ENCODE measurements around the gene LEFTY2.

LEFTY2 gene

GRCh38 chr1:225961659-225962439 is 20.8 kb upstream of the LEFTY2 start:
- Histone ChIP-seq H3K4me3 (ENCODE audit: low read length, poor library complexity, severe bottlenecking) (no peak overlapping the region), H4K20me1 (ENCODE audit: insufficient read depth, low read length, poor library complexity, severe bottlenecking) (no peaks in the 10 kb centered on the region), H3K4me2 (ENCODE audit: low read depth, low read length, poor library complexity, severe bottlenecking) (no peak overlapping the region), H3K27me3 (ENCODE audit: insufficient read depth, low read length, poor library complexity, severe bottlenecking) (no peaks in the 10 kb centered on the region), H3K79me2 (ENCODE audit: insufficient read depth, low read length) (no peaks in the 10 kb centered on the region), H2AFZ (ENCODE audit: low read length) (peak overlapping the region; percentile 41; the same call in 1 of the 2 replicates), H3K9me3 (ENCODE audit: insufficient read depth, low read depth, low read length) (no peaks in the 10 kb centered on the region), H3K36me3 (ENCODE audit: insufficient read depth, low read length) (no peaks in the 10 kb centered on the region), H3F3A (ENCODE audit: low read depth) (no peaks in the 10 kb centered on the region), H3K4me1 (ENCODE audit: insufficient read depth, low read length, poor library complexity, severe bottlenecking) (no peaks in the 10 kb centered on the region), H3K9ac (ENCODE audit: low read depth, low read length, poor library complexity, severe bottlenecking) (no peak overlapping the region), H3K9me2 (replicated peaks; ENCODE audit: low read depth, low read length) (no peaks in the 10 kb centered on the region)
- TF ChIP-seq EZH2phosphoT487 (IDR thresholded peaks at IDR 0.05; ENCODE audit: borderline replicate concordance) (no peak), CTCF (conservative IDR thresholded peaks at IDR 0.05; ENCODE audit: low read length) (no peak)

- no peaks in the 10 kb centered on the region for H3F3A ChIP-seq (ENCODE audit: low read depth)
- H3K4me1 ChIP-seq (ENCODE audit: insufficient read depth, low read length, poor library complexity, severe bottlenecking) = no peaks in the 10 kb centered on the region
- no peak overlapping the region for H3K9ac ChIP-seq (ENCODE audit: low read depth, low read length, poor library complexity, severe bottlenecking)
- H3K4me2 ChIP-seq (ENCODE audit: low read depth, low read length, poor library complexity, severe bottlenecking) = no peak overlapping the region
- H4K20me1 ChIP-seq (ENCODE audit: insufficient read depth, low read length, poor library complexity, severe bottlenecking) = no peaks in the 10 kb centered on the region
- no peaks in the 10 kb centered on the region for H3K36me3 ChIP-seq (ENCODE audit: insufficient read depth, low read length)
- H3K4me3 ChIP-seq (ENCODE audit: low read length, poor library complexity, severe bottlenecking) = no peak overlapping the region
- H3K9me2 ChIP-seq (replicated peaks; ENCODE audit: low read depth, low read length) = no peaks in the 10 kb centered on the region
- no peak overlapping the region for H2AFZ ChIP-seq (ENCODE audit: low read length)
- TF ChIP-seq CTCF (conservative IDR thresholded peaks at IDR 0.05; ENCODE audit: low read length) (no peak), EZH2phosphoT487 (IDR thresholded peaks at IDR 0.05; ENCODE audit: borderline replicate concordance) (no peak)
- H3K9me3 ChIP-seq (ENCODE audit: insufficient read depth, low read depth, low read length) = no peaks in the 10 kb centered on the region
- H3K79me2 ChIP-seq (ENCODE audit: insufficient read depth, low read length) = no peaks in the 10 kb centered on the region
- H3K27me3 ChIP-seq (ENCODE audit: insufficient read depth, low read length, poor library complexity, severe bottlenecking) = no peaks in the 10 kb centered on the region
Observed at GRCh38 chr1:225958041-225958440, 17.0 kb upstream of the LEFTY2 start.

GRCh38 chr1:225954753-225955152 is 13.7 kb upstream of the LEFTY2 start:
- Histone ChIP-seq H3K79me2 (ENCODE audit: insufficient read depth, low read length) (no peaks in the 10 kb centered on the region), H3K4me3 (ENCODE audit: low read length, poor library complexity, severe bottlenecking) (no peak overlapping the region), H3K9me3 (ENCODE audit: insufficient read depth, low read depth, low read length) (no peaks in the 10 kb centered on the region), H4K20me1 (ENCODE audit: insufficient read depth, low read length, poor library complexity, severe bottlenecking) (no peaks in the 10 kb centered on the region), H3K4me1 (ENCODE audit: insufficient read depth, low read length, poor library complexity, severe bottlenecking) (no peaks in the 10 kb centered on the region), H3F3A (ENCODE audit: low read depth) (no peaks in the 10 kb centered on the region), H3K9ac (ENCODE audit: low read depth, low read length, poor library complexity, severe bottlenecking) (no peak overlapping the region), H2AFZ (ENCODE audit: low read length) (no peak overlapping the region), H3K27me3 (ENCODE audit: insufficient read depth, low read length, poor library complexity, severe bottlenecking) (no peaks in the 10 kb centered on the region), H3K4me2 (ENCODE audit: low read depth, low read length, poor library complexity, severe bottlenecking) (no peak overlapping the region), H3K9me2 (replicated peaks; ENCODE audit: low read depth, low read length) (no peaks in the 10 kb centered on the region), H3K36me3 (ENCODE audit: insufficient read depth, low read length) (no peaks in the 10 kb centered on the region)
- TF ChIP-seq CTCF (conservative IDR thresholded peaks at IDR 0.05; ENCODE audit: low read length) = no peak
- no peak for TF ChIP-seq EZH2phosphoT487 (IDR thresholded peaks at IDR 0.05; ENCODE audit: borderline replicate concordance)

All from Loucy (cell line).